Measurements from ENCODE around the gene RFPL1.

Gene RFPL1

DNA sequence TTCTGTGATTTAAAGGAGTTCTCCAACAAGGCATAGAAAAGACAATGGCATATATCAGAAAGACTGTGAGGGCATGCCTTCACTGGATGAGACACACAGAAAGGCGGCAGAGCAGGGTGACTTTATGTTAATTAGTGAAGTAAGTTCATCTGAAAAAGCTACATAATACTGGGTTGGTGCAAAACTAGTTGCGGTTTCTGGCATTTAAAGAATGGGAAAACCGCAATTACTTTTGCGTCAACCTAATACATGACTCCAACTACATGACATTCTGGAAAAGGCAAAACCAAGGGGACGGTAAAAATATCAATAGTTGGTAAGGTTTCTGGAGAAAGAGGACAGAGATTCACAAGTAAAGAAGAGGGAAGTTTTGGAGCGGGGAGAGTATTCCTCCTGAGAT is 5.1 kb downstream of the RFPL1 start:
- DNase-seq: no peak

DNA sequence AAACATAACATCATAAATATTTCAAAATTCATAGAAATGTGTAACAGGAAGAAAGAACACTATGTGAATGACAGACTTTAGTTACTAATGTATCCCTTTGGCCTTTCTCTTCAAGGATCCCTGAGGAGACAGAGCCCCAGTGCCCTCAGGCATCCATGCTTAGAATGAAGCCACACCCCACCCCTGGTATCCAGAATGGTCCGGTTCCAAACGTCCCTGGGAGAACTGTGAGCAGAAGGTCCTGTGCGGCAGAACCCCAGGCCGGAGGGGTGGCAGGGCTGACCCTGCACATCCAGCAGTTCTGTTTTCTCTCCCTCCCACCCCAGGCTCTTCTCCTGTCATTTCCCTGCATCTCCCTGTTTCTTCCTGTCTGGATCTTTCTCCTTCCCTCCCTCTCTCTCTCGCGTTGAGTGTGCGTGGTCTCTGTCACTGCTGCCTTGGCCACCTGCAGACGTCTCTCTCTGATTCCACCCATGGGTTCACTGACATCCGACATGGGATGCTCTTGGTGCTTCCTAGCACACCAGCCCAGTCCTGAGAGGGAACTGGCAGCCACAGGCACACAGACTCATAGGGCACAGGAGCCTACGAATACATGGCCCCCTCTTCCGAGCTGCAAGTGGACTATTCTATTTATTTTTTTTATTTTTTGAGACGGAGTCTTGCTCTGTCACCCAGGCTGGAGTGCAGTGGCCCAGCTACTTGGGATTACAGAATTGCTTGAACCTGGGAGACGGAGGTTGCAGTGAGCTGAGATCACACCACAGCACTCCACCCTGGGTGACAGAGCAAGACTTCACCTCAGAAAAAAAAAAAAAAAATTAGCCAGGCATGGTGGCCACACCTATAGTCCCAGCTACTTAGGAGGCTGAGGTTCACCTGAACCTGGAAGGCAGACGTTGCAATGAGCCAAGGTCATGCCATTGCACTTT is 5.7 kb downstream of the RFPL1 start:
- no peak for DNase-seq

DNA sequence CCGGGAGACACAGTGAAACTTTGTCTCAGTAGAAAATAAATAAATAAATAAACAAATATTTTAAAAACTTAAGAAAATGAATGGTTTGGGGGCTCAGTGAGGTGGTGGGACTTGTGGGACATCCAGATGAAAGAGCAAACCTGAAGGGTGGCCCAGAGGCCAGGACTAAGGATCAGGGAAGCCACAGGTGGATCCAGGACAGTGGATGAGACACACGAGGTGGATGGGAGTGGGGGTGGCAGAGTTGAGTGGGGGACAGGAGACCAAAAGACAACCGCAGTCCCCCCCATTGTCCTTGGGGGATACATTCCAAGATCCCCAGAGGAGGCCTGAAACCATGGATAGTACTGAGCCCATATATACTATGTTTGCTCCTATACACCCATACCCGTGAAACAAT is 7.1 kb downstream of the RFPL1 start:
- DNase-seq: no peak

DNA sequence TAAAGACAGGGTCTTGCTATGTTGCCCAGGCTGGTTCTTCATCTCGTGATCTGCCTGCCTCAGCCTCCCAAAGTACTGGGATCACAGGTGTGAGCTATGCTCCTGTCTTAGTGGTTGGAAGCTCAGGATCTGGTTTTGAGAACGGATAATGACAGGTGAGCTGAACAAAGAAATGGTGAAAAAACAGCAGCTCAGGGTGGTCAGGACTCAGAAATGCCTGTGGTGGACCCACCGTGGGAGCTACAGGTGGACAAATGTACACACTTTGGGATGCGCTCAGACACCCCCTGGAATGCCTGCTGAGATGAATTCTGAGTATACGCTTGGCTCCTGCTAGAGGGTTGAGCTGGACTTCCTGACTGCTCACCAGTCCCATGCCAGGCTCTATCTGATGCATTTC is 9.5 kb downstream of the RFPL1 start:
- no peak for DNase-seq

- DNase-seq: no peak
Measured at GRCh38 chr22:29449296-29449875, 11.0 kb downstream of the RFPL1 start.

- DNase-seq: no peak
Measured at GRCh38 chr22:29450222-29450621, 11.8 kb downstream of the RFPL1 start.

GRCh38 chr22:29451863-29452262 is 13.5 kb downstream of the RFPL1 start:
- no peak for DNase-seq

GRCh38 chr22:29454276-29454675 is 15.9 kb downstream of the RFPL1 start:
- DNase-seq: no peak

DNA sequence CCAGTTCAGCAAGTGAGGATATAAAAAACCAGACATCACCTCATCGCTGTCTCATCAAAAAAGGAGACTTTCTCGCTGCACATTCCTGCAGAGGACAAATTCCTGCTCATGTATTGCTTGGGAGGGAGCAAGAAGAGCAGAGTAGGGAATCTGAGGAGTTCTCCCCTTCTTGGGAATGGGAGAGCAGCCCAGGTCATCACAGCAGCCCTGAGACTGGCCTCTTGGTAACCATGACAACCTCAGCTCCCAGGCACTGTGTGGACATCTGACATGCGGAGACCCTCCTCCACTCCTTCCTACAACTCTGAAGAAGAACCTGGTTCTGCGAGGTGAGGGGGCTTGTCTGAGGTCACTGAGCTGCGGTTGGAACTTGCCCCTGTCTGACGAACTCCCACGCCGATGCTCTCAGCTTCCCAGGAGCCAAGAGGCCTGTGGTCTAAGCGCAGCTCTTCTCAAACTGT is 17.9 kb downstream of the RFPL1 start:
- no peak for DNase-seq

GRCh38 chr22:29457730-29458129 is 19.3 kb downstream of the RFPL1 start:
- peak in 1 of 5 experiments; percentile 33 for DNase-seq

DNA sequence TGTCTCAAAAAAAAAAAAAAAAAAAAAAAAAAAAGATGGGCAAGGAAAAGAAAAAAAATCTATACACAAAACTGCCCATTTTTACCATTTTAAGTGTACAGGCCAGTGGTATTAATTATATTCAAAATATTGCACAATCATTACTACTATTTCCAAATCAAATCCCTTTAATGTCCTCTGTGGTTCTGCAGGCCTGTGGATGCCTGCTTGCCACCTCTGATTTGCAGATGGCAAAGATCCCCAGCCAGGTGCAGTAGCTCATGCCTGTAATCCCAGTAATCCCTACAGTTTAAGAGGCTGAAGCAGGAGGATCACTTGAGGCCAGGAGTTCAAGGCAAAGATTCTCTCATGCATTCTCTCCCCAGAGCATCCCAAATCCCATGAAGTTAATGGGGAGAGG is 20.2 kb downstream of the RFPL1 start:
- no peak for DNase-seq

DNA sequence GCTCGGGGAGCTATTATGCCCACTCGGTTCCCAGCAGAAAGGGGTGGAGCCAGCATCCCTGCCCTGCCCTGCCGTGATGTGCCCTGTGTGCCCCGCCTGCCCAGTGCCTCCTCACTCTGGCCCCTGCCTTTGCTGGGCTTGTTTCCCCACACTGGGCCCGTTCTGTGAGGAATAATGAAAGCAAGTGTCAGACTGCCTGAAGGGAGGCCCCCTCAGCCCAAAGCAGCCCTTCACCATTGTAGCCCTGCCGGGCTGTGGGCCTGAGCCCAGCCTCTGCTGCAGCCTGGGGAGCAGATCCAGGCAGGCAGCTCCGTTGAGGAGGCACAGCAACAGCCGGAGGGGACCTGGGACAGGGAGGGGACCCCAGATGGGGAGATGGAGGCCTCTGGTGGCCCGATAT is 21.4 kb downstream of the RFPL1 start:
- no peak for DNase-seq

DNA sequence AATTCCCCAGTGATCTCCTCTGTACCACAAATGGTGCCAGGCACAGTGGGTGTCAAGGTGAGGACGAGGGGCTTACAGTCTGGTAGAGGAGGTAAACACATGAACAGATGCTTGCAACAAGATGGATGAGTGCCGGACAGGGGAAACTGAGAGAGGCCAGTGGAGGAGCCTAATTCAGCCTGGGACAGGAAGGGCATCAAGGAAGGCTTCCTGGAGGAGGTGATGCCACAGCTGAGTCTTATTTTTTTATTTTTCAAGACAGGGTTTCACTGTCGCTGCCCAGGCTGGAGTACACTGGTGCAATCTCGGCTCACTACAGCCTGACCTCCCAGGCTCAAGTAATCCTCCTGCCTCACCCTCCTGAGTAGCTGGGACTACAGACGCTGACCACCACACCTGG is 22.9 kb downstream of the RFPL1 start:
- DNase-seq: no peak

GRCh38 chr22:29463629-29464028 is 25.2 kb downstream of the RFPL1 start:
- no peak for DNase-seq

DNA sequence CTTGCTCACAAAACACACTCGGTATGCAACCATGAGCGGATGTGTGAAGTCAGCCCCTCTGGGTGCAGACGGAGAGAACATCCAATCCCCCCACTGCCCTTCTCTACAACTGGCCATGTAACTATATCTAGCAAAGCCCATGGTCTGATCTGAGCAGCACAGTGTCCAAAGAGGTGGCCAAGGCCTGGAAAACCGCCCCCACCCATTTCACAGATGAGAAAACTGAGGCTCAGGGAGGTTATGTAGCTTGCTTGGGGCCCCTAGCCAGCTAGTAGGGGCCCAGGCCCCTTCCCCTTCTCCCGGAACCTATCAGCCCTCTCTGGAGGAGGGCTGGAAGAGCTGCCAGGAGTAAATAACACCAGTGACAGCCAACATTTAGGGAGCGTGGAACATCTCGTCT is 26.2 kb downstream of the RFPL1 start:
- DNase-seq: no peak

DNA sequence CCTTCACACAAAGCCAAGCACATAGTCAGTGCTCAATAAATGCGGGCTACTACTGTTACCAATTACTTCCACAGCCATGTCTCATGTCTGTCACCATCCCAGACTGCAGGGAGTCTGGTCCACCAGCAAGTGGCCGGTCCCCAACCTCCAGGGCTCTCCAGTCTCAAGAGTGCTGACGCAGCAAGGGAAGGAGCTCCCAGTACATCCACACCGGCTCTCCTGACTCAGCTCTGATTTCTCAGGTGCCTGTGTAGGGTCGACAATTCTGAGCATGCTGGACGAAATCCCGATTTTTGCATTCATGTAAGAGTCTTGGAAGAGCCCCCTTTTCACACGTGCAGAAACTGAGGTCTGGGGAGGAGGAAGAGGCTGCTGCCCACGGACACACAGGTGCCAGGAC is 31.4 kb downstream of the RFPL1 start:
- DNase-seq: no peak

DNA sequence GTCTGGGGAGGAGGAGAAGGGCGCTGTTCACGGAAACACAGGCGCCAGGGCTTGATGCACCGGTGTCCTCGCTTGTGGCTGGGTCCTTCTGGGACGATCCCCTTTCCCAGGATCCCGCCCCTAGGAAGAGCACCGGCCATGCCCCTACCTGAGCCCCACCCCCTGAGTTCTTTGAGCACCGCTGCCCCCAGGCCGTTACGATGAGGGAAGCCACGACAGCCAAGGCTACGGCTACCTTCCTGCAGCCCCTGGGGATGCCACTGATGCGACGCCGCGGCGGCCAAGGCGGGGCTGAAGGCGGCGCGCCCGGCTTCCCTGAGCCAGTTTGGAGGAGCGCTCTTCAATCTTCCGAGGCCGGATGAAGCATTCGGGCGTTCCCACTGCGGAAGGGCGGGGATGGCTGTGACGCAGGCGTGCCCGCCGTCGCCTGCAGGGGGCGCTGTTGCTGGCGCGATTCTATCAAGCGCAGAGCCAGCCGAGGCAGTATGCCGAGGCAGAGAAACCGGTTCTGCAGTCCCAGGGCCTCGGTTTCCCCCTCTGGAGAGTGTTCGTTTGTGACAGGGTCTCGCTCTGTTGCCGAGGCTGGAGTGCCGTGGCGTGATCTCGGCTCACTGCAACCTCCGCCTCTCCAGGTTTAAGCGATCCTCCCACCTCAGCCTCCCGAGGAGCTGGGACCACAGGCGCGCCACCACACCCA is 31.9 kb downstream of the RFPL1 start:
- peak; percentile 36 to 74 (median 60) for DNase-seq

GRCh38 chr22:29473001-29473400 is 34.6 kb downstream of the RFPL1 start:
- DNase-seq: no peak

DNA sequence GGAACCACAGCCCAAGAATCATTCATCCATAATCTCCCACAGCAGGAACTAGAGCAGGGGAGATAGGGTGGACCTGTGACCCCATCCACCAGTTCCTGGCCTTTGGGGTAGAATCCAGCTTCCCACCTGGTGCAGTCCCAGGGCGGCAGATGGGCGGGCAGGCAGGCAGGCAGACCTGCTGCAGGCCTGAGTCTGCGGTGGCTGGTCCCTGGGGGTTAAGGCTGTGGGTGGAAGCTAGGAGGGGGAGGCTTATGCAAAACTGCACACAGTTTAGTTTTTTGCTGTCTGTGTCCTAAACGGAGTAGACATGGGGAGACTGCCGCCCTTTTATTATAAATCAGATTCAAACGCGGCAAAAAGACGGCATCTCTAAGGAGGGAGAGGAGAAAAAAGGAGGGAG is 37.2 kb downstream of the RFPL1 start:
- DNase-seq: no peak

DNA sequence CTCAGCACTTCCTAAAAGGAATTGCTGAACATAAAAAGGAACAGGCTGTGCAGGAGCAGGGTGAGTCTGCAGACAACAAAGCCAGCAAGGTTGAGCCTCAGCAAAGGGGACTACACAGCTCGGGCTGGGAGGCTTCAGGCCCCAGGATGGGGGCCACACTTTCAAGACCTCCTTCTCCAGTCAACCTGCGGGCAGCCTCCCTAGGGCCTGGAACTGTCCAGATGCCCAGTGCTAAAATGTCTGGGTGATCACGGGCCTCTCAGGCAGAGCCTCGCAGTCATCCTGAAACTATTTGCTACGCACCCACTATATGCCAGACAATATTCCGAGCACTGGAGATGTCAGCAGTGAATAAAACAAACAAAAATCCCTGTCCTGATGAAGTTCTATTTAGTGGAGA is 37.7 kb downstream of the RFPL1 start:
- no peak for DNase-seq

DNA sequence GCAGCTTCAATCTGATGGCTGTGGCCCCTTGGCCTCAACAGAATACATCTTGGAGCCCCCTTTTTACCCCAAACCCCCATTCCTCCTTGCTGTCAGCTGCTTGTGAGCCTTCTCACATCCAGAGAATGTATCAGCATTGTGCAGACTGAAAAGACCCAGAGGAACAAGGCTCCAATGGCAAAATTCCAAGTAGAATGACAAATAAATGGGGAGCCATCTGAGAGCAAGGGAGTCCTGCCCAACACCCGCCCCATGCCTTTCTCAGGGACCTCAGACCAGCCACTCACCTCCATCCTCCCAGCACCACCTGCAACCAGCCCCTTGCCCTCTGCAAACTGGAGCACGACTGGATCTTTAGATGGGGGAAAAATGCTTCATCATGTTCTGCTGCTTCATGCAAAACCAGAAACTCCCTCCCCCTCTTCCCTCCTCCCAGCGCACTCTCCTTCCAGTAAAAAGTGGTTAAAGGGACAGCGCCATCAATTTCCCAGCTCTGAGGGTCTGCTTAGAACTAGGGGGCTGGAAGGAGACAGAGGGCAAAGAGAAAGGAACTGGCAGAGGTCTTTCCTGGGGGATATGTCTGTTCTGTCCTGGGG is 39.4 kb downstream of the RFPL1 start:
- DNase-seq: no peak

DNA sequence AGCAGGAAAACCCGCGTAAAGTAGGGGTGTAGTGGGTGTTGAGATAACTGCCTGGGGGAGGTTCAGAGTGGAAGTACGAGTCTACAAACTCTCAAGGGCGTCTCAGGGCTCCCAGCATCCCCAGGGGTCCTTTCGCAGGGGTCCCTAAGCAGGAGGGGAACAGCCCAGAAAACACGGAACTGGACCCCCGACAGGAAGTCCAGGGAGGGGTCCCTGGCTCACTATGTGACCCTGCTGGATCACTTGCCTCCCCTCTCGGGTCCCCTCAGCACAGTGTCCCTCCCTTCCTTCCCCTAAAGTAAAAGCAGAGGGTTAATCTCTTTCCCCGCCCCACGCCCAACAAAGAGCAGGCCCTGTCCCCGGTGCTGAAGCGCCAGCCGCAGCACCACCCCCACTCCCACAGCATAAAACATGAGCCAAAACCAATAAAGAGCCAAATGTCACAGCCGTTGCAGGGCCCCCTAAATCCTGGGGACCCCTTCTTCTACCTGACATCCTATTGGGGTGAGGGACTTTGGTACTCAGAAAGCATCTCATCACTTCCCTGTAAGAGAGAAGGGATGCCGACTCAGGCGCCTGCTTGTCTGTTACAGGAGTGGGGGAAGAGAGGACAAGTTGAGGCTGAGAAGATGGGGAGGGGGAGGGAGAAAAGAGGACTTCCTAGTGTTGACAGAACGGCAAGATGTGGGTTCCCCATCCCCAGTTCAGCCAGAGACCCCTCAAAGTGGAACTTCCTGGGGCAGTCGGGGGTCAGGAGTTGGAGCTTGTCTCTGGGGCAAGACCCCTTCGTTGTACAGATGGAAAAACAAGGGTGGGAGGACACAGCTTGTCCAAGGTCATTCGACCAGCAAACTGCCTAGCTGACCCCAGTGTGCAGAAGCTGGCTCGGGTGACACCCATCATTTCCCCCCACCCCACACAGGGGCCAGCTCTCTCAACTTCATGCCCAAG is 40.2 kb downstream of the RFPL1 start:
- DNase-seq: peak in 1 of 5 experiments; percentile 16

Data from T-helper 2 cell (primary cell).